K562 (cell line): Measurements from ENCODE around the gene CD79A. TPM values are rescaled to one million over a fixed set of nuclear protein-coding genes. Genes with fewer than 3 reads are reported as not detected.
A peak's percentile ranks its signal among the peaks of the same experiment; 100 is the strongest.

Source experiments
- COPS2 ChIP-seq: fragments of 450-650 bp; conservative IDR thresholded peaks from 2 replicates; pipeline ENCODE4 v1.6.1; 2016; ENCODE audit warnings: mild to moderate bottlenecking, moderate library complexity
- DIDO1 ChIP-seq: fragments of 450-650 bp; IDR thresholded peaks from 2 replicates; pipeline ENCODE4 v1.6.1; 2016; ENCODE audit warnings: low read depth, missing biosample characterization, missing genetic modification characterization
- E2F4 ChIP-seq: sonication (generic); formaldehyde crosslinking; IDR thresholded peaks from 2 replicates; pipeline ENCODE4 v1.8.0; 2022; ENCODE audit warnings: mild to moderate bottlenecking, low read depth, missing genetic modification reagents
- FOXK2 ChIP-seq, 2 experiments: fragments of 450-650 bp; IDR thresholded peaks in 1 of 2; conservative IDR thresholded peaks in 1 of 2; 2 replicates each; pipeline ENCODE4 v1.6.1; 2016; ENCODE audit warnings: low read depth in 2 of 2, mild to moderate bottlenecking in 1 of 2
- HDAC3 ChIP-seq: fragments of 450-650 bp; IDR thresholded peaks from 2 replicates; pipeline ENCODE4 v1.6.1; 2018; ENCODE audit warnings: borderline replicate concordance, mild to moderate bottlenecking, moderate library complexity; ENCODE audit not compliant: partially characterized antibody
- HOMEZ ChIP-seq: fragments of 250-450 bp; sonication (Bioruptor Pico); IDR thresholded peaks from 2 replicates; pipeline ENCODE4 v1.4.0; 2020; ENCODE audit warnings: mild to moderate bottlenecking, moderate library complexity
- NR1H2 ChIP-seq: sonication (generic); formaldehyde crosslinking; IDR thresholded peaks from 2 replicates; pipeline ENCODE4 v1.4.0; 2020; ENCODE audit warnings: mild to moderate bottlenecking, missing genetic modification reagents
- RBM15 ChIP-seq: fragments of 200-400 bp; formaldehyde crosslinking; IDR thresholded peaks from 2 replicates; pipeline ENCODE4 v1.6.1; 2018; ENCODE audit warnings: mild to moderate bottlenecking, low read length, moderate library complexity; ENCODE audit not compliant: insufficient read depth
- SMAD4 ChIP-seq: fragments of 250-450 bp; sonication (Bioruptor Pico); conservative IDR thresholded peaks from 2 replicates; pipeline ENCODE4 v1.8.0; 2021; ENCODE audit warnings: inconsistent platforms, mild to moderate bottlenecking, moderate library complexity
- TSHZ1 ChIP-seq: fragments of 250-450 bp; sonication (Bioruptor Pico); IDR thresholded peaks from 2 replicates; pipeline ENCODE4 v1.4.0; 2020; ENCODE audit warnings: mild to moderate bottlenecking, moderate library complexity
- XRCC3 ChIP-seq: fragments of 450-650 bp; IDR thresholded peaks from 2 replicates; pipeline ENCODE4 v1.6.1; 2017; ENCODE audit warnings: mild to moderate bottlenecking, moderate library complexity
- ZBTB5 ChIP-seq: fragments of 450-650 bp; IDR thresholded peaks from 2 replicates; pipeline ENCODE4 v1.6.1; 2017; ENCODE audit warnings: antibody characterized with exemption
- ZEB2 ChIP-seq: fragments of 450-650 bp; IDR thresholded peaks from 2 replicates; pipeline ENCODE4 v1.6.1; 2016
- ZNF561 ChIP-seq: fragments of 450-650 bp; formaldehyde crosslinking; conservative IDR thresholded peaks from 2 replicates; pipeline ENCODE4 v1.4.0; 2020; ENCODE audit warnings: mild to moderate bottlenecking, moderate library complexity
- ZNF639 ChIP-seq, 2 experiments: fragments of 200-800 bp in 1 of 2; sonication (Bioruptor generic) in 1 of 2; sonication (generic) in 1 of 2; formaldehyde crosslinking in 1 of 2; IDR thresholded peaks in 1 of 2; conservative IDR thresholded peaks in 1 of 2; 2 replicates each; pipeline versions ENCODE4 v1.5.0 to v1.6.1; 2016 to 2020; ENCODE audit warnings: missing compliant biosample characterization in 1 of 2, missing genetic modification characterization in 1 of 2, missing genetic modification reagents in 1 of 2
- ZNF75A ChIP-seq: fragments of 450-650 bp; formaldehyde crosslinking; IDR thresholded peaks from 2 replicates; pipeline ENCODE4 v1.4.0; 2020; ENCODE audit warnings: mild to moderate bottlenecking
- ZNF830 ChIP-seq: fragments of 250-450 bp; sonication (Bioruptor Pico); IDR thresholded peaks from 2 replicates; pipeline ENCODE4 v1.5.0; 2021; ENCODE audit warnings: mild to moderate bottlenecking
- polyA plus RNA-seq, 8 experiments: library from polyadenylated mRNA; depleted of rRNA in 4 of 8; stranded (reverse) in 5 of 8; unstranded in 3 of 8; fragments of >200 nt; fragmentation: Nextera tagmentation in 2 of 8; fragmentation: Illumina TruSeq in 1 of 8; extraction: Ambion mirVana in 2 of 8; extraction: Trizol in 1 of 8; gene quantifications; 2 replicates each; pipeline versions ENCODE4 v1.2.1 to v1.2.3, GENCODE V29; 2011 to 2014; ENCODE audit warnings: inconsistent platforms in 1 of 8, missing spikeins in 1 of 8
- total RNA-seq, 7 experiments: library from RNA; depleted of rRNA in 6 of 7; stranded (reverse); fragments of >200 nt in 6 of 7; fragmentation: Illumina TruSeq in 2 of 7; extraction: Trizol in 2 of 7; gene quantifications; 2 replicates each; pipeline versions ENCODE4 v1.2.1 to v1.2.3, GENCODE V29; 2011 to 2021; ENCODE audit warnings: low replicate concordance in 1 of 7

The CD79A gene
- total and polyA plus RNA-seq, 9 of the 15 experiments (the other 6 are each of a cell fraction or from before 2014, with no cell fraction given) = 0.04 to 0.72 (median 0.17) TPM; not detected in 3

- TF ChIP-seq ZBTB5 = no peak
- no peak for TF ChIP-seq E2F4 (CRISPR knock-in tag)
- no peak for TF ChIP-seq XRCC3
- TF ChIP-seq ZNF639 (CRISPR knock-in tag; conservative IDR thresholded peaks at IDR 0.05 in 1 of 2, IDR thresholded peaks at IDR 0.05 in 1 of 2) = peak in 1 of 2 experiments; percentile 92; a peak in 2 of 4 replicates
- TF ChIP-seq ZNF75A (CRISPR knock-in tag) = no peak
- TF ChIP-seq RBM15 = no peak
- TF ChIP-seq HOMEZ (CRISPR knock-in tag) = no peak
- no peak for TF ChIP-seq TSHZ1
- TF ChIP-seq NR1H2 (CRISPR knock-in tag) = no peak; the same call in 1 of the 2 replicates
- peak; percentile 75 to 80 for TF ChIP-seq FOXK2 (conservative IDR thresholded peaks at IDR 0.05 in 1 of 2, IDR thresholded peaks at IDR 0.05 in 1 of 2; ENCODE audit: low read depth in 2 of 2)
- peak; percentile 79; the same call in 1 of the 2 replicates for TF ChIP-seq DIDO1 (tag)
- peak; percentile 87 for TF ChIP-seq HDAC3
- TF ChIP-seq ZNF830 (CRISPR knock-in tag) = no peak
- TF ChIP-seq SMAD4 (CRISPR knock-in tag) = no peak; the same call in 1 of the 2 replicates
- TF ChIP-seq ZNF561 (CRISPR knock-in tag) = no peak
- TF ChIP-seq ZEB2 = 0 out of 2 replicates have a peak, but pooled peaks have one; percentile 43
- no peak for TF ChIP-seq COPS2
These were observed 17.3 kb upstream of the CD79A start, which contains the start of gene RPS19 (continued) for GRCh38 chr19:41859618-41860418.
